HL-60 (cell line): ENCODE measurements around the gene OTOS.

Experiments used
- DNase-seq, 2 experiments: peaks; one replicate each; pipeline ENCODE4 v3.0.0-alpha.2; 2010 to 2020; ENCODE audit warnings: low read depth in 1 of 2, low spot score in 1 of 2
- H3K27ac ChIP-seq: fragments of 250-450 bp; sonication (Bioruptor Pico); replicated peaks from 2 replicates; pipeline ENCODE4 v1.5.1; 2020; ENCODE audit warnings: mild to moderate bottlenecking, moderate library complexity
- H3K27me3 ChIP-seq: fragments of 250-450 bp; sonication (Bioruptor Pico); 2 replicates; pipeline ENCODE4 v1.5.1; 2021; ENCODE audit warnings: mild to moderate bottlenecking, moderate library complexity; ENCODE audit not compliant: insufficient read depth, poor library complexity, severe bottlenecking
- H3K4me3 ChIP-seq: replicated peaks from 2 replicates; pipeline ENCODE4 v1.5.1; 2011; ENCODE audit warnings: mild to moderate bottlenecking, control low read depth, low read length; ENCODE audit not compliant: insufficient read depth
- GABPA ChIP-seq: IDR thresholded peaks from 2 replicates; pipeline ENCODE4 v1.6.1; 2012; ENCODE audit warnings: low read depth
- POLR2AphosphoS5 ChIP-seq: IDR thresholded peaks from 2 replicates; pipeline ENCODE4 v1.6.1; 2012; ENCODE audit warnings: low read depth
- SPI1 ChIP-seq: IDR thresholded peaks from 2 replicates; pipeline ENCODE4 v1.6.1; 2012; ENCODE audit warnings: low read depth, mild to moderate bottlenecking, borderline replicate concordance
- TF ChIP-seq, protein P1 (sequence below): IDR thresholded peaks from one replicate; pipeline ENCODE4 v1.5.1; 2011; ENCODE audit warnings: low read length, control low read depth, inconsistent platforms; ENCODE audit not compliant: insufficient read depth
- TF ChIP-seq, protein P2 (sequence below): IDR thresholded peaks from 2 replicates; pipeline ENCODE4 v1.6.1; 2012; ENCODE audit warnings: low read depth; ENCODE audit not compliant: insufficient replicate concordance

Gene OTOS

DNA sequence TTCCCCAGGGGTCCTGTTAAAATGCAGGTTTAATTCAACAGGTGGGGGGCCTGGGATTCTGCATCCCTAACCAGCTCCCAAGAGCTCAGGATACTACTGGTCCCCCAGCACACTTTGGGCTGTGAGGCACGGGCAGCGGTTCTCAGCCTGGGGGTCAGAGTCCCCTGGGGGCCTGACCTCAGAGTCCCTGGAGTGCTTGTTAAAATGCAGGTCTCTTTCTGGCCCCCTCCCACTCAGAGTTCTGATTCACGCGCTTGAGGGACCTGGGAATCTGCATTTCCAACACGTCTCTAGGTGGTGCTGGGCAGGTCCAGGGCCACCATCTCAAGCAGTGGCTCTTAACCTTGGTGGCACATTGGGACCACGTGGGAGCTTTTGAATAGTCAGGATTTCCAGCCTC lies 2.8 kb upstream of the OTOS start:
- Histone ChIP-seq H3K27me3 (no peaks in the 10 kb centered on the region), H3K27ac (no peak overlapping the region), H3K4me3 (no peak overlapping the region)
- TF ChIP-seq, protein P1, sequence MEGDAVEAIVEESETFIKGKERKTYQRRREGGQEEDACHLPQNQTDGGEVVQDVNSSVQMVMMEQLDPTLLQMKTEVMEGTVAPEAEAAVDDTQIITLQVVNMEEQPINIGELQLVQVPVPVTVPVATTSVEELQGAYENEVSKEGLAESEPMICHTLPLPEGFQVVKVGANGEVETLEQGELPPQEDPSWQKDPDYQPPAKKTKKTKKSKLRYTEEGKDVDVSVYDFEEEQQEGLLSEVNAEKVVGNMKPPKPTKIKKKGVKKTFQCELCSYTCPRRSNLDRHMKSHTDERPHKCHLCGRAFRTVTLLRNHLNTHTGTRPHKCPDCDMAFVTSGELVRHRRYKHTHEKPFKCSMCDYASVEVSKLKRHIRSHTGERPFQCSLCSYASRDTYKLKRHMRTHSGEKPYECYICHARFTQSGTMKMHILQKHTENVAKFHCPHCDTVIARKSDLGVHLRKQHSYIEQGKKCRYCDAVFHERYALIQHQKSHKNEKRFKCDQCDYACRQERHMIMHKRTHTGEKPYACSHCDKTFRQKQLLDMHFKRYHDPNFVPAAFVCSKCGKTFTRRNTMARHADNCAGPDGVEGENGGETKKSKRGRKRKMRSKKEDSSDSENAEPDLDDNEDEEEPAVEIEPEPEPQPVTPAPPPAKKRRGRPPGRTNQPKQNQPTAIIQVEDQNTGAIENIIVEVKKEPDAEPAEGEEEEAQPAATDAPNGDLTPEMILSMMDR, result no peak
- TF ChIP-seq SPI1 (no peak), POLR2AphosphoS5 (no peak), GABPA (no peak)
- TF ChIP-seq, protein P2, sequence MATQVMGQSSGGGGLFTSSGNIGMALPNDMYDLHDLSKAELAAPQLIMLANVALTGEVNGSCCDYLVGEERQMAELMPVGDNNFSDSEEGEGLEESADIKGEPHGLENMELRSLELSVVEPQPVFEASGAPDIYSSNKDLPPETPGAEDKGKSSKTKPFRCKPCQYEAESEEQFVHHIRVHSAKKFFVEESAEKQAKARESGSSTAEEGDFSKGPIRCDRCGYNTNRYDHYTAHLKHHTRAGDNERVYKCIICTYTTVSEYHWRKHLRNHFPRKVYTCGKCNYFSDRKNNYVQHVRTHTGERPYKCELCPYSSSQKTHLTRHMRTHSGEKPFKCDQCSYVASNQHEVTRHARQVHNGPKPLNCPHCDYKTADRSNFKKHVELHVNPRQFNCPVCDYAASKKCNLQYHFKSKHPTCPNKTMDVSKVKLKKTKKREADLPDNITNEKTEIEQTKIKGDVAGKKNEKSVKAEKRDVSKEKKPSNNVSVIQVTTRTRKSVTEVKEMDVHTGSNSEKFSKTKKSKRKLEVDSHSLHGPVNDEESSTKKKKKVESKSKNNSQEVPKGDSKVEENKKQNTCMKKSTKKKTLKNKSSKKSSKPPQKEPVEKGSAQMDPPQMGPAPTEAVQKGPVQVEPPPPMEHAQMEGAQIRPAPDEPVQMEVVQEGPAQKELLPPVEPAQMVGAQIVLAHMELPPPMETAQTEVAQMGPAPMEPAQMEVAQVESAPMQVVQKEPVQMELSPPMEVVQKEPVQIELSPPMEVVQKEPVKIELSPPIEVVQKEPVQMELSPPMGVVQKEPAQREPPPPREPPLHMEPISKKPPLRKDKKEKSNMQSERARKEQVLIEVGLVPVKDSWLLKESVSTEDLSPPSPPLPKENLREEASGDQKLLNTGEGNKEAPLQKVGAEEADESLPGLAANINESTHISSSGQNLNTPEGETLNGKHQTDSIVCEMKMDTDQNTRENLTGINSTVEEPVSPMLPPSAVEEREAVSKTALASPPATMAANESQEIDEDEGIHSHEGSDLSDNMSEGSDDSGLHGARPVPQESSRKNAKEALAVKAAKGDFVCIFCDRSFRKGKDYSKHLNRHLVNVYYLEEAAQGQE, result no peak
- DNase-seq, result no peak

DNA sequence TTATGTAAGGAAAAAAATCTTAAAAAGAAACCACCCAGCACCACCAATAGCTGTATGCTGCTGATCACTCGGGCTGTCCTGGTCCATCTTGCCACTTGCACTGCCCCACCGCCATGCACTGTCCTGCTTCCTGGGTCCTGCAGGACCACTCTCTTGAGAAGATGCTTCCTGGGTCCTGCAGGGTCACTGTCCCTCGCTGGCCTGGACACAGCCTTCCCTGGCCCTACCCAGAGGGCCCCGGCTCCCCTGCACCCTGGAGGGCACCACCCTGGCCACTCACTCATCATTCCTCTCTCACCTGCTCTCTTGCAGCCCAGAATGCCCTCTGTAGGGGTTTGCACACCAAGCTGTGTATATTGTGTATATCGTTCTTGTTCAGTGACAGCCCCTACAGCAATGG lies 2.4 kb upstream of the OTOS start:
- no peak for DNase-seq
- TF ChIP-seq POLR2AphosphoS5 (no peak), GABPA (no peak), SPI1 (no peak)
- TF ChIP-seq, protein P1, result no peak
- TF ChIP-seq, protein P2, result no peak
- Histone ChIP-seq H3K4me3 (no peak overlapping the region), H3K27me3 (no peaks in the 10 kb centered on the region), H3K27ac (no peak overlapping the region)

DNA sequence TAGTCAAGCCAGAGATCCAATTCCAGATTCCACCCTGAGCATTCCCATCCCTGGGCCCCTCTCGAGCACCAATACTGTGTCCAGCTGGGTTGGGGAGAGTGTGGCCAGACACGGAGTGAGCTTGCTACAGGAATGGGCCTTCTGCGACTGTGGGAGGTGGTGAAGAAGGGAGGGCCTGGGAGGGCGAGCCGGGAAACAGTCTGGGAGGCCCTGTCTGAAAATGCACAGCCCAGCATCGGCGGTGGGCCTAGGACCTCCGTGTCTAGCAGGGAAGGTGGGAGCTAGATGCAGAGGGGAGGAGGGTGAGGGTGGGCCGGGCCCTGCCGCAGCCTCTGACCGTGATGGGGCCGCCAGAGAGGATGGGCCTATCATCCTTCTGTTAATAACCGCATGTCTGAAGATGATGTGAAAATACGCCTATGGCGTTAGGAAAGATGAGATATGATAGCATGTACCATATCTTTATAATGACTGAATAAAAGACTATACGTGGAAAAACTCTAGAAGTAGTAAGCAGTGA lies 1.9 kb upstream of the OTOS start:
- no peak overlapping the region for H3K4me3 ChIP-seq
- no peak overlapping the region for H3K27ac ChIP-seq
- TF ChIP-seq, protein P2, result no peak
- TF ChIP-seq SPI1 (no peak), POLR2AphosphoS5 (no peak), GABPA (no peak)
- TF ChIP-seq, protein P1, result no peak
- no peak for DNase-seq
- no peaks in the 10 kb centered on the region for H3K27me3 ChIP-seq
